ENCODE data around the gene CCDC196. TPM values are rescaled to one million over a fixed set of nuclear protein-coding genes. Genes with fewer than 3 reads are reported as not detected.

CCDC196 gene
- total RNA-seq, 1 experiment from 2014 or later, result not detected

DNA sequence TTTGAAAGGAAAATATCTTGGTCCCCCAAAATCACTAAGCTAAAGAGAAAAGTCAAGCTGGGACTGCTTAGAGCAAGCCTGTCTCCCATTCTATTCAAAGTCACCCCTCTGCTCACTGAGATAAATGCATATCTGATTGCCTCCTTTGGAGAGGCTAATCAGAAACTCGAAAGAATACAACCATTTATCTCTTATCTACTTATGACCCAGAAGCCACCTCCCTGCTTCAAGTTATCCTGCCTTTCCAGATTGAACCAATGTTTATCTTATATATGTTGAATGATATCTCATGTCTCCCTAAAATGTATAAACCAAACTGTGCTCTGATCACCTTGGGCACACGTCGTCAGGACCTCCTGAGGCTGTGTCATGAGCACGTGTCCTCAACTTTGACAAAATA, 14.6 kb upstream of the CCDC196 start:
- TF ChIP-seq, protein P1, sequence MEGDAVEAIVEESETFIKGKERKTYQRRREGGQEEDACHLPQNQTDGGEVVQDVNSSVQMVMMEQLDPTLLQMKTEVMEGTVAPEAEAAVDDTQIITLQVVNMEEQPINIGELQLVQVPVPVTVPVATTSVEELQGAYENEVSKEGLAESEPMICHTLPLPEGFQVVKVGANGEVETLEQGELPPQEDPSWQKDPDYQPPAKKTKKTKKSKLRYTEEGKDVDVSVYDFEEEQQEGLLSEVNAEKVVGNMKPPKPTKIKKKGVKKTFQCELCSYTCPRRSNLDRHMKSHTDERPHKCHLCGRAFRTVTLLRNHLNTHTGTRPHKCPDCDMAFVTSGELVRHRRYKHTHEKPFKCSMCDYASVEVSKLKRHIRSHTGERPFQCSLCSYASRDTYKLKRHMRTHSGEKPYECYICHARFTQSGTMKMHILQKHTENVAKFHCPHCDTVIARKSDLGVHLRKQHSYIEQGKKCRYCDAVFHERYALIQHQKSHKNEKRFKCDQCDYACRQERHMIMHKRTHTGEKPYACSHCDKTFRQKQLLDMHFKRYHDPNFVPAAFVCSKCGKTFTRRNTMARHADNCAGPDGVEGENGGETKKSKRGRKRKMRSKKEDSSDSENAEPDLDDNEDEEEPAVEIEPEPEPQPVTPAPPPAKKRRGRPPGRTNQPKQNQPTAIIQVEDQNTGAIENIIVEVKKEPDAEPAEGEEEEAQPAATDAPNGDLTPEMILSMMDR (conservative IDR thresholded peaks at IDR 0.05), result no peak
- Histone ChIP-seq H2AFZ (ENCODE audit: low read length) (no peak overlapping the region), H4K20me1 (ENCODE audit: control insufficient read depth, insufficient read depth, insufficient read length) (no peaks in the 10 kb centered on the region), H4K8ac (replicated peaks; ENCODE audit: insufficient read length, low read depth, low read length) (no peak overlapping the region), H3K23ac (ENCODE audit: insufficient read length, low read depth, low read length) (no peak overlapping the region), H3K4me2 (ENCODE audit: insufficient read depth, insufficient read length, low read length) (no peak overlapping the region), H3K9me3 (ENCODE audit: control insufficient read depth, low read depth, low read length) (peaks cover 6% of the 10 kb centered on the region), H2BK12ac (ENCODE audit: insufficient read length, low read depth, low read length) (no peak overlapping the region), H3K56ac (ENCODE audit: insufficient read length, low read depth, low read length) (no peak overlapping the region), H4K91ac (ENCODE audit: insufficient read length, low read depth, low read length) (no peak overlapping the region), H3K9ac (ENCODE audit: extremely low read depth, insufficient read length, low read length) (no peak overlapping the region), H3T11ph (ENCODE audit: low read length) (no peak overlapping the region), H2AK5ac (ENCODE audit: insufficient read length, low read length) (no peak overlapping the region), H3K27me3 (ENCODE audit: insufficient read depth, low read length) (no peaks in the 10 kb centered on the region), H3K27ac (ENCODE audit: insufficient read length, low read depth, low read length) (no peak overlapping the region), H3K79me1 (ENCODE audit: insufficient read depth, low read depth, low read length, poor library complexity, severe bottlenecking) (no peaks in the 10 kb centered on the region), H3K4me1 (ENCODE audit: insufficient read depth, low read length) (no peaks in the 10 kb centered on the region), H3K14ac (ENCODE audit: insufficient read depth, low read length) (no peak overlapping the region), H3K4ac (ENCODE audit: low read depth, low read length) (no peak overlapping the region), H2BK15ac (ENCODE audit: low read depth, low read length) (no peak overlapping the region), H3K79me2 (ENCODE audit: insufficient read depth, low read length) (no peaks in the 10 kb centered on the region), H3K23me2 (ENCODE audit: insufficient read length, low read depth, low read length, poor library complexity, severe bottlenecking) (no peaks in the 10 kb centered on the region), H2BK20ac (ENCODE audit: low read depth, low read length, poor library complexity, severe bottlenecking) (no peak overlapping the region), H2BK120ac (ENCODE audit: low read depth, low read length, poor library complexity, severe bottlenecking) (no peak overlapping the region), H3K18ac (ENCODE audit: insufficient read length, low read depth, low read length) (no peak overlapping the region), H4K5ac (ENCODE audit: insufficient read length, low read depth, low read length) (no peak overlapping the region), H2BK5ac (ENCODE audit: insufficient read length, low read length) (no peak overlapping the region)
- WGBS (ENCODE audit: extremely low coverage, insufficient read length, low lambda C conversion rate), result no CpG with 5 or more reads among the region's 4 CpGs
- H3K36me3 Mint-ChIP-seq (ENCODE audit: insufficient read depth in 1 of 3, low read depth in 3 of 3), result peaks cover 8 to 21% (median 21%) of the 10 kb centered on the region in 3 experiments; a peak in 6 of 7 replicates
- no peaks in the 10 kb centered on the region for H3K27me3 Mint-ChIP-seq (ENCODE audit: low read depth)
- no peak overlapping the region for H3K4me3 Mint-ChIP-seq
- no peak for DNase-seq
- H3K4me1 Mint-ChIP-seq, result no peaks in the 10 kb centered on the region
- H3K27ac Mint-ChIP-seq, result no peak overlapping the region
- H3K9me3 Mint-ChIP-seq, result peaks cover 46 to 57% of the 10 kb centered on the region in 2 experiments

Measured in H9 (cell line).